K562 treated with DMSO at 1 percent for 24 hours (cell line): ENCODE measurements around the gene DBN1. TPM values are rescaled to one million over a fixed set of nuclear protein-coding genes. Genes with fewer than 3 reads are reported as not detected.

Experiments
- total RNA-seq: library from RNA; unstranded; fragments of 300-600 nt; gene quantifications from 2 replicates; pipeline ENCODE4 v1.2.3, GENCODE V29; 2022; ENCODE audit warnings: low read depth; ENCODE audit not compliant: insufficient read depth

The DBN1 gene
- 40.6 and 45.5 TPM in 2 replicates for total RNA-seq

GRCh38 chr5:177473443-177474001 lies at the start of gene DBN1:
DBN1 (minus strand) TSS chr5:177473634; CDS start chr5:177473521, 113 bp downstream.

GRCh38 chr5:177516601-177517568 lies 43.5 kb upstream of the DBN1 start, which contains the start of gene DDX41:
DDX41 (minus strand) TSS chr5:177516961; CDS start chr5:177516945, 16 bp downstream.

GRCh38 chr5:177509381-177509951 lies 36.0 kb upstream of the DBN1 start, which contains the start of gene DOK3:
DOK3 (minus strand) TSS chr5:177509826; CDS start chr5:177509540, 286 bp downstream.

GRCh38 chr5:177497292-177498012 lies 24.0 kb upstream of the DBN1 start, which contains the start of gene PDLIM7:
PDLIM7 (minus strand) TSS chr5:177497604; CDS start chr5:177496512, 1,092 bp downstream.

GRCh38 chr5:177446200-177447065 lies 27.0 kb downstream of the DBN1 start, which contains the start of gene PRR7:
PRR7 (plus strand) TSS chr5:177446814; CDS start chr5:177455068, 8,254 bp downstream.

GRCh38 chr5:177426566-177427210 lies 46.7 kb downstream of the DBN1 start, which contains the start of gene GRK6:
GRK6 (plus strand) TSS chr5:177426676; CDS start chr5:177426846, 170 bp downstream.

GRCh38 chr5:177409043-177409801 lies 64.2 kb downstream of the DBN1 start, which contains the start of gene F12:
F12 (minus strand) TSS chr5:177409564; CDS start chr5:177409527, 37 bp downstream.

Other genes with a start within 250 kb of the DBN1 start
- 65.7 and 72.5 TPM in 2 replicates for gene RAB24, start 169.9 kb downstream of the DBN1 start, total RNA-seq
- gene PRELID1, start 169.8 kb downstream of the DBN1 start, total RNA-seq: 251 and 270 TPM in 2 replicates
- 58.8 and 72.8 TPM in 2 replicates for gene MXD3, start 161.7 kb downstream of the DBN1 start, total RNA-seq
- gene LMAN2, start 122.0 kb downstream of the DBN1 start, total RNA-seq: 426 and 497 TPM in 2 replicates
- 81.9 and 107 TPM in 2 replicates for gene RGS14, start 115.7 kb downstream of the DBN1 start, total RNA-seq
- gene SLC34A1, start 89.2 kb downstream of the DBN1 start, total RNA-seq: not detected in 2 replicates
- not detected in 2 replicates for gene PFN3, start 73.0 kb downstream of the DBN1 start, total RNA-seq
- gene F12, start 64.1 kb downstream of the DBN1 start, total RNA-seq: 19.3 and 20.7 TPM in 2 replicates
- 89.2 and 102 TPM in 2 replicates for gene GRK6, start 47.0 kb downstream of the DBN1 start, total RNA-seq
- gene PRR7, start 26.8 kb downstream of the DBN1 start, total RNA-seq: 5.4 and 7.9 TPM in 2 replicates
- 153 and 165 TPM in 2 replicates for gene PDLIM7, start 24.0 kb upstream of the DBN1 start, total RNA-seq
- 22.7 and 24.6 TPM in 2 replicates for gene DOK3, start 36.2 kb upstream of the DBN1 start, total RNA-seq
- gene DDX41, start 43.3 kb upstream of the DBN1 start, total RNA-seq: 101 and 128 TPM in 2 replicates
- gene FAM193B, start 80.9 kb upstream of the DBN1 start, total RNA-seq: 29.7 and 41.0 TPM in 2 replicates
- 315 and 324 TPM in 2 replicates for gene TMED9, start 118.6 kb upstream of the DBN1 start, total RNA-seq
- 34.8 and 41.3 TPM in 2 replicates for gene B4GALT7, start 126.5 kb upstream of the DBN1 start, total RNA-seq